SU-DHL-6 (cell line): ENCODE results near the gene MGAT4C.
"Not testable (repeated sequence)": the region's sequence is repeated elsewhere in the genome, so short reads cannot be mapped to it uniquely, and the experiment has no call there.

Source experiments
- CTCF ChIP-seq: fragments of 200-600 bp; sonication (generic); IDR thresholded peaks from one replicate; pipeline ENCODE4 v1.5.1; 2017; ENCODE audit warnings: antibody characterized with exemption, mild to moderate bottlenecking, low read length, moderate library complexity; ENCODE audit not compliant: insufficient read depth, poor library complexity, severe bottlenecking
- EZH2phosphoT487 ChIP-seq: fragments of 200-600 bp; sonication (generic), shearing (Covaris generic); conservative IDR thresholded peaks from 2 replicates; pipeline ENCODE4 v1.6.1; 2018; ENCODE audit warnings: mild to moderate bottlenecking, antibody characterized with exemption, low read length, moderate library complexity, mixed read lengths

DNA sequence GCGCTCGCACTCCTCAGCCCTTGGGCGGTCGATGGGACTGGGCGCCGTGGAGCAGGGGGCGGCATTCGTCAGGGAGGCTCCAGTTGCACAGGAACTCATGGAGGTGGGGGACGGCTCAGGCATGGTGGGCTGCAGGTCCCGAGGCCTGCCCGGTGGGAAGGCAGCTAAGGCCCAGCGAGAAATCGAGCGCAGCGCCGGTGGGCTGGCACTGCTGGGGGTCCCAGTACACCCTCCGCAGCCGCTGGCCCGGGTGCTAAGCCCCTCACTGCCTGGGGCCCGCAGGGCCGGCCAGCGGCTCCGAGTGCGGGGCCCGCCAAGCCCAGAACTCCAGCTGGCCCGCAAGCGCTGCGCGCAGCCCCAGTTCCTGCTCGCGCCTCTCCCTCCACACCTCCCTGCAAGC is 40.2 kb upstream of the MGAT4C start:
- not testable (repeated sequence) for TF ChIP-seq EZH2phosphoT487, CTCF
